Astrocyte (in vitro differentiated cells and primary cell): Measurements from ENCODE around the gene C3. TPM values are rescaled to one million over a fixed set of nuclear protein-coding genes. Genes with fewer than 3 reads are reported as not detected.
"Not testable (repeated sequence)": the region's sequence is repeated elsewhere in the genome, so short reads cannot be mapped to it uniquely, and the experiment has no call there.

Experiments
- DNase-seq: peaks from one replicate; pipeline ENCODE4 v3.0.0-alpha.2; 2010; ENCODE audit warnings: low read depth
- FAIRE-seq: peaks from 2 replicates; lab custom pipeline; 2011; peaks lifted over from hg19 to GRCh38; lab: Jason Lieb, UNC
- H2AFZ ChIP-seq: 2 replicates; pipeline ENCODE4 v1.6.0; 2012; ENCODE audit warnings: low read depth, low read length, inconsistent platforms
- H3K27ac ChIP-seq: 2 replicates; pipeline ENCODE4 v1.5.1; 2011; ENCODE audit warnings: low read depth, low read length, inconsistent platforms
- H3K27me3 ChIP-seq: 2 replicates; pipeline ENCODE4 v1.6.0; 2011; ENCODE audit warnings: low read length, inconsistent platforms; ENCODE audit not compliant: insufficient read depth
- H3K36me3 ChIP-seq: 2 replicates; pipeline ENCODE4 v1.5.1; 2011; ENCODE audit warnings: low read length, inconsistent platforms; ENCODE audit not compliant: insufficient read depth
- H3K4me1 ChIP-seq: 2 replicates; pipeline ENCODE4 v1.5.1; 2011; ENCODE audit warnings: low read length, inconsistent platforms; ENCODE audit not compliant: insufficient read depth
- H3K4me2 ChIP-seq: 2 replicates; pipeline ENCODE4 v1.6.0; 2012; ENCODE audit warnings: low read length, inconsistent platforms
- H3K4me3 ChIP-seq: 2 replicates; pipeline ENCODE4 v1.5.1; 2011; ENCODE audit warnings: low read depth, mild to moderate bottlenecking, low read length, inconsistent platforms; ENCODE audit not compliant: insufficient read depth
- H3K79me2 ChIP-seq: 2 replicates; pipeline ENCODE4 v1.6.0; 2012; ENCODE audit warnings: mild to moderate bottlenecking, low read length, inconsistent platforms; ENCODE audit not compliant: insufficient read depth
- H3K9ac ChIP-seq: 2 replicates; pipeline ENCODE4 v1.6.0; 2012; ENCODE audit warnings: mild to moderate bottlenecking, low read length, inconsistent platforms
- H3K9me3 ChIP-seq: 2 replicates; pipeline ENCODE4 v1.5.1; 2012; ENCODE audit warnings: low read depth, mild to moderate bottlenecking, low read length, inconsistent platforms; ENCODE audit not compliant: insufficient read depth
- H4K20me1 ChIP-seq: 2 replicates; pipeline ENCODE4 v1.6.0; 2012; ENCODE audit warnings: low read length, inconsistent platforms; ENCODE audit not compliant: insufficient read depth
- H3K27ac Mint-ChIP-seq: one replicate; pipeline ENCODE4 v1.8.0; 2021; ENCODE audit warnings: mild to moderate bottlenecking, mixed read lengths; ENCODE audit not compliant: unreplicated experiment
- H3K27me3 Mint-ChIP-seq: one replicate; pipeline ENCODE4 v1.8.0; 2021; ENCODE audit warnings: low read depth, mixed read lengths; ENCODE audit not compliant: unreplicated experiment
- H3K36me3 Mint-ChIP-seq: one replicate; pipeline ENCODE4 v1.8.0; 2021; ENCODE audit warnings: low read depth, mixed read lengths; ENCODE audit not compliant: unreplicated experiment
- H3K4me1 Mint-ChIP-seq: one replicate; pipeline ENCODE4 v1.8.0; 2021; ENCODE audit warnings: low read depth, mixed read lengths; ENCODE audit not compliant: unreplicated experiment
- H3K4me3 Mint-ChIP-seq: one replicate; pipeline ENCODE4 v1.8.0; 2021; ENCODE audit warnings: mild to moderate bottlenecking, moderate library complexity, mixed read lengths; ENCODE audit not compliant: unreplicated experiment
- H3K9me3 Mint-ChIP-seq: one replicate; pipeline ENCODE4 v1.8.0; 2021; ENCODE audit warnings: mild to moderate bottlenecking, mixed read lengths; ENCODE audit not compliant: unreplicated experiment
- EZH2 ChIP-seq: IDR thresholded peaks from 2 replicates; pipeline ENCODE4 v1.6.1; 2012; ENCODE audit warnings: mild to moderate bottlenecking, low read length, inconsistent platforms; ENCODE audit not compliant: insufficient read depth
- total RNA-seq: library from RNA; stranded (reverse); gene quantifications from 2 replicates; pipeline ENCODE4 v1.2.1, GENCODE V29; 2021
- TF ChIP-seq, protein P1 (sequence below): IDR thresholded peaks from 2 replicates; pipeline ENCODE4 v1.5.1; 2011; ENCODE audit warnings: low read depth, mild to moderate bottlenecking, inconsistent platforms, low read length, moderate library complexity; ENCODE audit not compliant: insufficient read depth

Gene C3
- total RNA-seq, 1 donor from 2014 or later, result 2.4 TPM

- no peak for FAIRE-seq
- peaks cover 6% of the 10 kb centered on the region for H3K9me3 Mint-ChIP-seq
- no peaks in the 10 kb centered on the region for H3K27me3 ChIP-seq
Observed at GRCh38 chr19:6648141-6648715, 72.2 kb downstream of the C3 start.

GRCh38 chr19:6644796-6645195, 75.7 kb downstream of the C3 start:
- no peaks in the 10 kb centered on the region for H3K79me2 ChIP-seq
- H3K27ac ChIP-seq, result no peak overlapping the region
- H3K36me3 ChIP-seq, result no peaks in the 10 kb centered on the region
- FAIRE-seq (no peak), DNase-seq (no peak)
- H3K9me3 Mint-ChIP-seq, result peaks cover 9% of the 10 kb centered on the region
- no peaks in the 10 kb centered on the region for H3K4me1 ChIP-seq
- H2AFZ ChIP-seq, result no peak overlapping the region
- no peak overlapping the region for H3K9ac ChIP-seq
- no peak for TF ChIP-seq EZH2
- no peak overlapping the region for H3K4me2 ChIP-seq
- no peaks in the 10 kb centered on the region for H4K20me1 ChIP-seq
- no peak overlapping the region for H3K27ac Mint-ChIP-seq
- H3K36me3 Mint-ChIP-seq, result no peaks in the 10 kb centered on the region
- H3K27me3 Mint-ChIP-seq, result no peaks in the 10 kb centered on the region
- H3K4me3 ChIP-seq, result no peak overlapping the region
- H3K4me1 Mint-ChIP-seq, result no peaks in the 10 kb centered on the region
- peaks cover 8% of the 10 kb centered on the region for H3K9me3 ChIP-seq
- no peak overlapping the region for H3K4me3 Mint-ChIP-seq
- no peaks in the 10 kb centered on the region for H3K27me3 ChIP-seq

More at GRCh38 chr19:6648141-6648715, 72.2 kb downstream of the C3 start:
- no peak overlapping the region for H3K27ac Mint-ChIP-seq
- Histone ChIP-seq H3K4me1 (no peaks in the 10 kb centered on the region), H3K36me3 (no peaks in the 10 kb centered on the region), H4K20me1 (no peaks in the 10 kb centered on the region), H3K79me2 (no peaks in the 10 kb centered on the region), H3K9me3 (peaks cover 5% of the 10 kb centered on the region), H2AFZ (no peak overlapping the region), H3K4me2 (no peak overlapping the region), H3K4me3 (no peak overlapping the region), H3K27ac (no peak overlapping the region), H3K9ac (no peak overlapping the region)
- no peaks in the 10 kb centered on the region for H3K36me3 Mint-ChIP-seq
- TF ChIP-seq EZH2, result no peak
- TF ChIP-seq, protein P1, sequence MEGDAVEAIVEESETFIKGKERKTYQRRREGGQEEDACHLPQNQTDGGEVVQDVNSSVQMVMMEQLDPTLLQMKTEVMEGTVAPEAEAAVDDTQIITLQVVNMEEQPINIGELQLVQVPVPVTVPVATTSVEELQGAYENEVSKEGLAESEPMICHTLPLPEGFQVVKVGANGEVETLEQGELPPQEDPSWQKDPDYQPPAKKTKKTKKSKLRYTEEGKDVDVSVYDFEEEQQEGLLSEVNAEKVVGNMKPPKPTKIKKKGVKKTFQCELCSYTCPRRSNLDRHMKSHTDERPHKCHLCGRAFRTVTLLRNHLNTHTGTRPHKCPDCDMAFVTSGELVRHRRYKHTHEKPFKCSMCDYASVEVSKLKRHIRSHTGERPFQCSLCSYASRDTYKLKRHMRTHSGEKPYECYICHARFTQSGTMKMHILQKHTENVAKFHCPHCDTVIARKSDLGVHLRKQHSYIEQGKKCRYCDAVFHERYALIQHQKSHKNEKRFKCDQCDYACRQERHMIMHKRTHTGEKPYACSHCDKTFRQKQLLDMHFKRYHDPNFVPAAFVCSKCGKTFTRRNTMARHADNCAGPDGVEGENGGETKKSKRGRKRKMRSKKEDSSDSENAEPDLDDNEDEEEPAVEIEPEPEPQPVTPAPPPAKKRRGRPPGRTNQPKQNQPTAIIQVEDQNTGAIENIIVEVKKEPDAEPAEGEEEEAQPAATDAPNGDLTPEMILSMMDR, result no peak
- H3K27me3 Mint-ChIP-seq, result no peaks in the 10 kb centered on the region
- H3K4me3 Mint-ChIP-seq, result no peak overlapping the region
- no peak for DNase-seq
- no peaks in the 10 kb centered on the region for H3K4me1 Mint-ChIP-seq

DNA sequence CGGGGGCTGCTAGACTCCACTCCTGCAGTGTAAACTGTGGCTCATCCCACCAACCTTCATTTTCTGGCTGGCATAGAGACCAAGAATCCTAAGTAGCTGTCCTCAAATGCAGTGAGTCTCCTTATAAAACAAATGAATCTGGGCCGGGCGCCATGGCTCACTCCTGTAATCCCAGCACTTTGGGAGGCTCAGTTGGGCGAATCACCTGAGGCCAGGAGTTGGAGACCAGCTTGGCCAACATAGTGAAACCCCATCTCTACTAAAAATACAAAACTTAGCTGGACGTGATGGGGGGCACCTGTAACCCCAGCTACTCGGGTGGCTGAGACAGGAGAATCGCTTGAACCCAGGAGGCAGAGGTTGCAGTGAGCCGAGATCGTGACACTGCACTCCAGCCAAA, 80.1 kb downstream of the C3 start:
- not testable (repeated sequence) for H3K4me1 ChIP-seq, H3K9me3 ChIP-seq, FAIRE-seq, H3K4me1 Mint-ChIP-seq, H4K20me1 ChIP-seq, H3K27ac ChIP-seq, H3K9ac ChIP-seq, H3K27ac Mint-ChIP-seq, H3K36me3 Mint-ChIP-seq, H2AFZ ChIP-seq, H3K79me2 ChIP-seq, H3K36me3 ChIP-seq, H3K4me2 ChIP-seq, H3K4me3 ChIP-seq, H3K27me3 Mint-ChIP-seq, DNase-seq, H3K27me3 ChIP-seq, H3K4me3 Mint-ChIP-seq, H3K9me3 Mint-ChIP-seq
